ENCODE measurements around the gene HRH2. TPM values are rescaled to one million over a fixed set of nuclear protein-coding genes. Genes with fewer than 3 reads are reported as not detected.

Gene HRH2
- total RNA-seq, 1 experiment from 2014 or later = not detected

DNA sequence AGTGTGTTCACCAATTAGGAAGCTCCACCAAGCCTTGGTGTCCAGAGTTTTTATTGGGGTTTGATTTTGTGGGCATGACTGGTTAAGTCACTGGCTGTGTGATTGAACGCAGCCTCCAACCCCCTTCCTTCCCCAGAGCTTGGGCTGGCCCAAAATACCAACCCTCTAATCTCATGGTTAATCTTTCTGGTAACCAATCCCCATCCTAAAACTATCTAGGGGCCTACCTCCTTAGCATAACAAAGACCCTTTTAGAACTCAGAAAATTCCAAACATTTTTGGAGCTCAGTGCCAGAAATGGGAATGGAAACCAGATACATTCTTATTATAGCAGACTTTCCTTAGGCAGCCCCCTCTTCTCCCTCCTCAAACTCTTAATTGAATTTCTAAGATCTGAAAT, 35.9 kb upstream of the HRH2 start:
- H3K36me3 ChIP-seq (ENCODE audit: low read depth) = no peaks in the 10 kb centered on the region
- H3K79me2 ChIP-seq (ENCODE audit: low read depth) = no peaks in the 10 kb centered on the region
- H3K9me2 ChIP-seq (ENCODE audit: insufficient read depth) = no peaks in the 10 kb centered on the region
- intact Hi-C loops (cut with micrococcal nuclease; ENCODE audit: unreplicated experiment) = no loop called here
- no peak for TF ChIP-seq EZH2 (IDR thresholded peaks at IDR 0.05; ENCODE audit: low read depth)
- TF ChIP-seq CTCF (conservative IDR thresholded peaks at IDR 0.05) = no peak
- H4K20me1 ChIP-seq (ENCODE audit: insufficient read depth) = no peaks in the 10 kb centered on the region
- H3K27ac ChIP-seq = no peak overlapping the region
- H3K9me3 ChIP-seq (ENCODE audit: insufficient read depth, low read depth) = no peaks in the 10 kb centered on the region
- H3F3A ChIP-seq (ENCODE audit: insufficient read depth, low read depth) = no peaks in the 10 kb centered on the region
- H2AFZ ChIP-seq = no peak overlapping the region
- CTCF ChIA-PET = no interaction called here
- H3K4me2 ChIP-seq = no peak overlapping the region
- H3K4me1 ChIP-seq (replicated peaks; ENCODE audit: insufficient read depth) = no peaks in the 10 kb centered on the region
- peaks cover 83% of the 10 kb centered on the region for H3K27me3 ChIP-seq (ENCODE audit: insufficient read depth, low read depth)
- H3K4me3 ChIP-seq = no peak overlapping the region
- POLR2A ChIA-PET (ENCODE audit: unreplicated experiment) = interaction anchor here (0.7 kb wide), 1 partner anchor 89 kb away, joined by 3 read pairs; no protein-coding TSS in a partner anchor
- BruUV-seq (replicated peaks) = no TSS peak
- no peak for DNase-seq

DNA sequence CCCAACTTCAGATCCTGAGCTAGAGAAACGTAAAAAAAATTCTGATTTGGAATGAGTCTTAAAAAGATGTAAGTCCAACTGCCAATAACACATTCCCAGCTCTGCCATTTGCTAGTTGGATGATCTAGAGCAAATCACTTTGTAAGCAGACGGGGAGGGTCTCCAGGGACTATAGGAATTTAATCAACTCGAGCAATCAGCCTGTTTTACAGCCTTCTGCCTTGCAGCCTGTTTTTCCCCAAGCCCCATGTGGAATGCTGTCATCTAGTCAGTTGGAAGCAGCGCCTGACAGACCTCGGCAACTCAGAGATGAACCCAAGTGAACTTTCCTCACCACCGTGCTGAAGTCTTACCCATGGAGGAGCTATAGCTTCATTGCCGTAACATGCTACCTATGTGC, 34.8 kb upstream of the HRH2 start:
- Histone ChIP-seq H3K27me3 (ENCODE audit: insufficient read depth, low read depth) (peaks cover 84% of the 10 kb centered on the region), H3K4me3 (no peak overlapping the region), H2AFZ (no peak overlapping the region), H3K27ac (no peak overlapping the region), H3K36me3 (ENCODE audit: low read depth) (no peaks in the 10 kb centered on the region), H3K79me2 (ENCODE audit: low read depth) (no peaks in the 10 kb centered on the region), H4K20me1 (ENCODE audit: insufficient read depth) (no peaks in the 10 kb centered on the region), H3F3A (ENCODE audit: insufficient read depth, low read depth) (no peaks in the 10 kb centered on the region), H3K4me2 (no peak overlapping the region), H3K9me2 (ENCODE audit: insufficient read depth) (no peaks in the 10 kb centered on the region), H3K9me3 (ENCODE audit: insufficient read depth, low read depth) (no peaks in the 10 kb centered on the region), H3K4me1 (replicated peaks; ENCODE audit: insufficient read depth) (no peaks in the 10 kb centered on the region)
- intact Hi-C loops (cut with micrococcal nuclease; ENCODE audit: unreplicated experiment) = no loop called here
- no TSS peak for BruUV-seq (replicated peaks)
- TF ChIP-seq EZH2 (IDR thresholded peaks at IDR 0.05; ENCODE audit: low read depth) (no peak), CTCF (conservative IDR thresholded peaks at IDR 0.05) (no peak)
- CTCF ChIA-PET = no interaction called here
- POLR2A ChIA-PET (ENCODE audit: unreplicated experiment) = no interaction called here
- DNase-seq = no peak

GRCh38 chr5:175624316-175624715, 33.6 kb upstream of the HRH2 start:
- Histone ChIP-seq H3K4me3 (no peak overlapping the region), H3K27ac (no peak overlapping the region), H3K4me1 (replicated peaks; ENCODE audit: insufficient read depth) (no peaks in the 10 kb centered on the region), H3F3A (ENCODE audit: insufficient read depth, low read depth) (no peaks in the 10 kb centered on the region), H3K36me3 (ENCODE audit: low read depth) (no peaks in the 10 kb centered on the region), H2AFZ (no peak overlapping the region), H3K9me3 (ENCODE audit: insufficient read depth, low read depth) (no peaks in the 10 kb centered on the region; the same call in 1 of the 2 replicates), H3K79me2 (ENCODE audit: low read depth) (no peaks in the 10 kb centered on the region), H3K27me3 (ENCODE audit: insufficient read depth, low read depth) (peaks cover 85% of the 10 kb centered on the region), H3K4me2 (no peak overlapping the region), H3K9me2 (ENCODE audit: insufficient read depth) (no peaks in the 10 kb centered on the region), H4K20me1 (ENCODE audit: insufficient read depth) (no peaks in the 10 kb centered on the region)
- ChIA-PET POLR2A (ENCODE audit: unreplicated experiment) (no interaction called here), CTCF (no interaction called here)
- no peak for DNase-seq
- TF ChIP-seq CTCF (conservative IDR thresholded peaks at IDR 0.05) = no peak
- no peak for TF ChIP-seq EZH2 (IDR thresholded peaks at IDR 0.05; ENCODE audit: low read depth)
- no TSS peak for BruUV-seq (replicated peaks)
- intact Hi-C loops (cut with micrococcal nuclease; ENCODE audit: unreplicated experiment) = no loop called here

All from PC-9 (cell line).